GM23338 (cell line): ENCODE results near the gene TUBB1. TPM values are rescaled to one million over a fixed set of nuclear protein-coding genes. Genes with fewer than 3 reads are reported as not detected.

Source experiments
- ATAC-seq: fragments of 200-7000 bp; cut with Tn5 transposase; 3 replicates; pipeline ENCODE4 v1.9.1; 2020
- DNase-seq: peaks from one replicate; pipeline ENCODE4 v3.0.0-alpha.2; 2015; ENCODE audit warnings: low spot score
- H2AFZ ChIP-seq: fragments of 200-600 bp; sonication (generic); 2 replicates; pipeline ENCODE4 v1.8.0; 2016; ENCODE audit warnings: antibody characterized with exemption, mild to moderate bottlenecking, moderate library complexity
- H3F3A ChIP-seq: fragments of 200-600 bp; sonication (generic); replicated peaks from 2 replicates; pipeline ENCODE4 v1.8.0; 2017; ENCODE audit warnings: antibody characterized with exemption, mixed run types, low read depth
- H3K27ac ChIP-seq: fragments of 200-600 bp; sonication (generic); 2 replicates; pipeline ENCODE4 v1.6.1; 2016; ENCODE audit warnings: low read depth
- H3K27me3 ChIP-seq: fragments of 200-600 bp; sonication (generic); 2 replicates; pipeline ENCODE4 v1.8.0; 2016; ENCODE audit warnings: mild to moderate bottlenecking, mixed run types, moderate library complexity; ENCODE audit not compliant: insufficient read depth
- H3K36me3 ChIP-seq: fragments of 200-600 bp; sonication (generic); 2 replicates; pipeline ENCODE4 v1.8.0; 2016; ENCODE audit warnings: mild to moderate bottlenecking; ENCODE audit not compliant: insufficient read depth
- H3K4me1 ChIP-seq: fragments of 200-600 bp; sonication (generic); 2 replicates; pipeline ENCODE4 v1.8.0; 2016; ENCODE audit warnings: mild to moderate bottlenecking, moderate library complexity; ENCODE audit not compliant: insufficient read depth
- H3K4me2 ChIP-seq: fragments of 200-600 bp; sonication (generic); 2 replicates; pipeline ENCODE4 v1.7.1; 2017; ENCODE audit warnings: mixed run types
- H3K4me3 ChIP-seq: fragments of 200-600 bp; sonication (generic); 2 replicates; pipeline ENCODE4 v1.6.1; 2016; ENCODE audit warnings: mixed run types
- H3K79me2 ChIP-seq: fragments of 200-600 bp; sonication (generic); replicated peaks from 2 replicates; pipeline ENCODE4 v1.8.0; 2017; ENCODE audit warnings: mild to moderate bottlenecking; ENCODE audit not compliant: insufficient read depth
- H3K9me2 ChIP-seq: fragments of 200-600 bp; sonication (generic); 2 replicates; pipeline ENCODE4 v1.8.0; 2017; ENCODE audit not compliant: insufficient read depth
- H4K20me1 ChIP-seq: fragments of 200-600 bp; sonication (generic); replicated peaks from 2 replicates; pipeline ENCODE4 v1.8.0; 2017; ENCODE audit warnings: mild to moderate bottlenecking; ENCODE audit not compliant: insufficient read depth
- H3K27ac Mint-ChIP-seq: 2 replicates; pipeline ENCODE4 v1.8.0; 2020; ENCODE audit warnings: inconsistent platforms, mild to moderate bottlenecking, moderate library complexity, mixed read lengths
- H3K27me3 Mint-ChIP-seq: 3 replicates; pipeline ENCODE4 v1.8.0; 2022; ENCODE audit warnings: low read depth, mild to moderate bottlenecking, moderate library complexity, mixed read lengths, inconsistent platforms; ENCODE audit not compliant: insufficient read depth, poor library complexity
- H3K36me3 Mint-ChIP-seq: 3 replicates; pipeline ENCODE4 v1.8.0; 2021; ENCODE audit warnings: low read depth, mild to moderate bottlenecking, inconsistent platforms, moderate library complexity, mixed read lengths
- H3K4me1 Mint-ChIP-seq: 3 replicates; pipeline ENCODE4 v1.8.0; 2020; ENCODE audit warnings: mild to moderate bottlenecking, inconsistent platforms, mixed read lengths
- H3K4me3 Mint-ChIP-seq: 3 replicates; pipeline ENCODE4 v1.8.0; 2021; ENCODE audit warnings: moderate library complexity, mild to moderate bottlenecking, inconsistent platforms, mixed read lengths
- H3K9me3 Mint-ChIP-seq: 3 replicates; pipeline ENCODE4 v1.8.0; 2020; ENCODE audit warnings: moderate library complexity, mild to moderate bottlenecking, inconsistent platforms, mixed read lengths
- CREB1 ChIP-seq: fragments of 250-450 bp; sonication (Bioruptor Pico); IDR thresholded peaks from 2 replicates; pipeline ENCODE4 v1.5.0; 2020; ENCODE audit warnings: low read depth, mild to moderate bottlenecking, moderate library complexity
- CTCF ChIP-seq, 2 experiments: fragments of 200-600 bp in 1 of 2; sonication (generic) in 1 of 2; conservative IDR thresholded peaks; 2 replicates each; pipeline versions ENCODE4 v1.5.1 to v1.6.1; 2016 to 2017; ENCODE audit warnings: antibody characterized with exemption in 2 of 2, low read depth in 2 of 2, mild to moderate bottlenecking in 2 of 2, moderate library complexity in 1 of 2
- EZH2 ChIP-seq: fragments of 200-600 bp; sonication (generic); IDR thresholded peaks from one replicate; pipeline ENCODE4 v1.8.0; 2017; ENCODE audit warnings: antibody characterized with exemption, mild to moderate bottlenecking, low read depth; ENCODE audit not compliant: unreplicated experiment
- EZH2phosphoT487 ChIP-seq: fragments of 200-600 bp; sonication (generic); IDR thresholded peaks from one replicate; pipeline ENCODE4 v1.8.1; 2018; ENCODE audit warnings: antibody characterized with exemption; ENCODE audit not compliant: unreplicated experiment
- JUNB ChIP-seq: IDR thresholded peaks from one replicate; pipeline ENCODE4 v1.6.1; 2016; ENCODE audit warnings: antibody characterized with exemption; ENCODE audit not compliant: unreplicated experiment
- NANOG ChIP-seq: IDR thresholded peaks from 2 replicates; pipeline ENCODE4 v1.6.1; 2016; ENCODE audit warnings: antibody characterized with exemption, borderline replicate concordance
- POLR2AphosphoS5 ChIP-seq: IDR thresholded peaks from 2 replicates; pipeline ENCODE4 v1.6.1; 2016; ENCODE audit warnings: antibody characterized with exemption, low read depth
- STAT1 ChIP-seq: IDR thresholded peaks from one replicate; pipeline ENCODE4 v1.6.1; 2016; ENCODE audit warnings: antibody characterized with exemption; ENCODE audit not compliant: unreplicated experiment
- ZNF331 ChIP-seq: fragments of 250-450 bp; sonication (Bioruptor Pico); IDR thresholded peaks from 2 replicates; pipeline ENCODE4 v1.5.0; 2020; ENCODE audit warnings: low read depth, mild to moderate bottlenecking, moderate library complexity
- ZNF462 ChIP-seq: fragments of 250-450 bp; sonication (Bioruptor Pico); IDR thresholded peaks from 2 replicates; pipeline ENCODE4 v1.5.0; 2020; ENCODE audit warnings: mild to moderate bottlenecking, moderate library complexity
- polyA plus RNA-seq: library from polyadenylated mRNA; unstranded; fragments of >200 nt; fragmentation: Nextera tagmentation; extraction: Ambion mirVana; gene quantifications from 2 replicates; pipeline ENCODE4 v1.2.1, GENCODE V29; 2016
- total RNA-seq: library from RNA; depleted of rRNA; stranded (reverse); fragments of >200 nt; shearing (Covaris generic); gene quantifications from 2 replicates; pipeline ENCODE4 v1.2.3, GENCODE V29; 2014
- TF ChIP-seq, protein P1 (sequence below): IDR thresholded peaks from 2 replicates; pipeline ENCODE4 v1.6.1; 2016; ENCODE audit warnings: antibody characterized with exemption

TUBB1 gene
- total and polyA plus RNA-seq, 2 experiments from 2014 or later: not detected

DNA sequence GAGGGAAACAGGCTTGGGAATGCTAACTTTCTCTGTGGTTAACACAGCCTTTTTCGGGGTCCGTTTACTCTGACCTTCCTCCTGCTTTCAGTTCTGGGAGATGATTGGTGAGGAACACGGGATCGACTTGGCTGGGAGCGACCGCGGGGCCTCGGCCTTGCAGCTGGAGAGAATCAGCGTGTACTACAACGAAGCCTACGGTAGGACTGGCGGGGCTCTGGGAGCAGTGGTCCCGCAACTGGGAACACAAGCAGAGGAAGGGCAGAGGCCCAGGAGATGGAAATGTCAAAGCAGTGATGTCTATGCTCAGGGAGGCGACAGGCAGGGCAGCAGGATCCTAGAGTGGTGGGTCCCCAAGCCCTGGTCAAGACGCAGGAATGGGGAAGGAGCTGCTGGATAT is 3.5 kb downstream of the TUBB1 start (continued):
- no peak for TF ChIP-seq ZNF462 (CRISPR knock-in tag)

DNA sequence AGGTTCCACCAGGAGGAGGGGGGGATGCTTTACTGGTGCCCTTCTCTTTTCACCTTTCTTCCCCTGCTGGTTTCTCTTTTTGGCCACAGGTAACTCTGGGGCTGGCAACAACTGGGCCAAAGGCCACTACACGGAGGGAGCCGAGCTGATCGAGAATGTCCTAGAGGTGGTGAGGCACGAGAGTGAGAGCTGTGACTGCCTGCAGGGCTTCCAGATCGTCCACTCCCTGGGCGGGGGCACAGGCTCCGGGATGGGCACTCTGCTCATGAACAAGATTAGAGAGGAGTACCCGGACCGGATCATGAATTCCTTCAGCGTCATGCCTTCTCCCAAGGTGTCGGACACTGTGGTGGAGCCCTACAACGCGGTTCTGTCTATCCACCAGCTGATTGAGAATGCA is 4.4 kb downstream of the TUBB1 start:
- peaks cover 52% of the 10 kb centered on the region for H3K36me3 Mint-ChIP-seq
- Histone ChIP-seq H3K36me3 (peaks cover 23% of the 10 kb centered on the region; the same call in 1 of the 2 replicates), H4K20me1 (peaks cover 17% of the 10 kb centered on the region), H3K27ac (no peak overlapping the region), H3K27me3 (no peaks in the 10 kb centered on the region), H3K4me3 (no peak overlapping the region), H3K9me2 (no peaks in the 10 kb centered on the region), H3K79me2 (peaks cover 21% of the 10 kb centered on the region), H3K4me1 (peaks cover 13% of the 10 kb centered on the region), H3F3A (0 out of 2 replicates have a peak, but pooled peaks cover 2% of the 10 kb centered on the region), H2AFZ (no peak overlapping the region), H3K4me2 (no peak overlapping the region)
- no peaks in the 10 kb centered on the region for H3K9me3 Mint-ChIP-seq
- H3K27me3 Mint-ChIP-seq: peaks cover 18% of the 10 kb centered on the region
- ATAC-seq (no peak), DNase-seq (no peak)
- H3K4me1 Mint-ChIP-seq: peaks cover 28% of the 10 kb centered on the region
- H3K27ac Mint-ChIP-seq: no peak overlapping the region
- no peak overlapping the region for H3K4me3 Mint-ChIP-seq
- no peak for TF ChIP-seq EZH2phosphoT487
- TF ChIP-seq CREB1 (CRISPR knock-in tag): no peak
- no peak for TF ChIP-seq CTCF (conservative IDR thresholded peaks at IDR 0.05; ENCODE audit: low read depth in 2 of 2)
- no peak for TF ChIP-seq POLR2AphosphoS5
- TF ChIP-seq EZH2: no peak
- no peak for TF ChIP-seq STAT1
- no peak for TF ChIP-seq JUNB
- TF ChIP-seq NANOG: no peak
- TF ChIP-seq, protein P1, sequence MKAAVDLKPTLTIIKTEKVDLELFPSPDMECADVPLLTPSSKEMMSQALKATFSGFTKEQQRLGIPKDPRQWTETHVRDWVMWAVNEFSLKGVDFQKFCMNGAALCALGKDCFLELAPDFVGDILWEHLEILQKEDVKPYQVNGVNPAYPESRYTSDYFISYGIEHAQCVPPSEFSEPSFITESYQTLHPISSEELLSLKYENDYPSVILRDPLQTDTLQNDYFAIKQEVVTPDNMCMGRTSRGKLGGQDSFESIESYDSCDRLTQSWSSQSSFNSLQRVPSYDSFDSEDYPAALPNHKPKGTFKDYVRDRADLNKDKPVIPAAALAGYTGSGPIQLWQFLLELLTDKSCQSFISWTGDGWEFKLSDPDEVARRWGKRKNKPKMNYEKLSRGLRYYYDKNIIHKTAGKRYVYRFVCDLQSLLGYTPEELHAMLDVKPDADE: no peak
- TF ChIP-seq ZNF331 (CRISPR knock-in tag): no peak
